Kidney (tissue), 14 donors: ENCODE measurements around the gene PROKR1. TPM values are rescaled to one million over a fixed set of nuclear protein-coding genes. Genes with fewer than 3 reads are reported as not detected.

ENCODE experiments used
- DNase-seq, 5 donors: peaks; one replicate each; pipeline ENCODE4 v3.0.0-alpha.2; 2013 to 2020
- FAIRE-seq: peaks from 2 replicates; lab custom pipeline; 2012; peaks lifted over from hg19 to GRCh38; lab: Jason Lieb, UNC
- H3K27ac ChIP-seq, 2 donors: one replicate each; pipeline ENCODE4 v1.7.0; 2013; ENCODE audit warnings: low read depth in 2 of 2, low read length in 2 of 2, inconsistent platforms in 1 of 2
- H3K27me3 ChIP-seq: one replicate; pipeline ENCODE4 v1.7.1; 2013; ENCODE audit warnings: low read length, inconsistent platforms; ENCODE audit not compliant: control insufficient read depth, insufficient read depth
- H3K36me3 ChIP-seq, 3 donors: one replicate each; pipeline versions ENCODE4 v1.7.0 to v1.7.1; 2013; ENCODE audit warnings: low read length in 3 of 3, control low read depth in 1 of 3, inconsistent platforms in 1 of 3; ENCODE audit not compliant: insufficient read depth in 3 of 3, control insufficient read depth in 2 of 3
- H3K4me1 ChIP-seq, 3 donors: one replicate each; pipeline versions ENCODE4 v1.7.0 to v1.7.1; 2013; ENCODE audit warnings: low read length in 3 of 3, inconsistent platforms in 1 of 3, low read depth in 1 of 3; ENCODE audit not compliant: control insufficient read depth in 2 of 3, insufficient read depth in 2 of 3
- H3K4me3 ChIP-seq, 3 donors: one replicate each; pipeline versions ENCODE4 v1.7.0 to v1.8.1; 2013; ENCODE audit warnings: low read length in 3 of 3, control low read depth in 1 of 3, inconsistent platforms in 1 of 3
- H3K9ac ChIP-seq, 3 donors: one replicate each; pipeline versions ENCODE4 v1.7.0 to v1.7.1; 2013; ENCODE audit warnings: low read length in 3 of 3, control low read depth in 1 of 3, inconsistent platforms in 1 of 3
- H3K9me3 ChIP-seq, 3 donors: one replicate each; pipeline versions ENCODE4 v1.7.0 to v1.7.1; 2013; ENCODE audit warnings: low read length in 3 of 3, control low read depth in 1 of 3, inconsistent platforms in 1 of 3; ENCODE audit not compliant: control insufficient read depth in 2 of 3, insufficient read depth in 1 of 3
- intact Hi-C: fragments of 100-400 bp; cut with DNase I; formaldehyde crosslinking; loops from one replicate; pipeline ENCODE4 v1.11.1; 2022
- polyA plus RNA-seq: library from polyadenylated mRNA; stranded (reverse); fragments of 350-450 nt; fragmentation: Illumina TruSeq; extraction: RNeasy Lipid Tissue Mini Kit (QIAGEN cat#74804); gene quantifications from one replicate; pipeline ENCODE4 v1.2.3, GENCODE V29; 2014; ENCODE audit warnings: low read depth, low replicate concordance; ENCODE audit not compliant: insufficient read depth
- total RNA-seq: library from RNA; stranded (reverse); fragmentation: NEBNext Ultra II Directional; extraction: Animal tissue kit (Norgen Biotek cat#: 25700); gene quantifications from one replicate; pipeline ENCODE4 v1.2.1, GENCODE V29; 2021
- TF ChIP-seq, protein P1 (sequence below): IDR thresholded peaks from 3 replicates; pipeline ENCODE4 v1.5.1; 2012; ENCODE audit warnings: mild to moderate bottlenecking, moderate library complexity, borderline replicate concordance; ENCODE audit not compliant: insufficient read depth; ENCODE audit errors: extremely low read depth
- donor health status: control.
- donor health status: control.
- donor health status: control.
- donor health status: control.
- donor health status: control.
- donor health status: DM: yes; HTN: yes; CAD: no.
- donor health status: Normal renal cell carcinoma (clear cell type).

Gene PROKR1
- total and polyA plus RNA-seq, 2 donors from 2014 or later = not detected

DNA sequence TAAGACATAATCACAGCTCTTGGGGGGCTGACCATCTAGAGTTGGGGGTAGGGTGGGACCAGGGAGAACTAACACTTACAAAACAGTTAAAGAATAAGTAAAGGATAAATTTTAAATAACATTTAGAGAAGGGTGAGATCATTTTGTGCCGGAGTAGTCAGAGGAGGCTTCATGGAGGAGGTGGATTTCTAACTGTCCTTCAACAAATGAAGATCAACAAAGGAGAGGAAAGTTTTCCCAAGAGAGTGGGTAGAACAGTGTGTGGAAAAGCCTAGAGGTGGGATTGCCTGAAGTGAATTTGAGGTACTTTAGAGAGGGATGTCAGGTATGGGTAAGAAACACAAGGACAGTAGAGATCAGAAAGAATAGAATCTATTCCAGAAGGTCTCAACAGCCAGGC, 7.3 kb downstream of the PROKR1 start:
- no peak overlapping the region for H3K9ac ChIP-seq
- no peak overlapping the region for H3K27ac ChIP-seq
- H3K4me1 ChIP-seq = no peaks in the 10 kb centered on the region
- H3K27me3 ChIP-seq = no peaks in the 10 kb centered on the region
- DNase-seq (no peak), FAIRE-seq (no peak)
- H3K36me3 ChIP-seq = no peaks in the 10 kb centered on the region
- intact Hi-C loops = no loop called here
- TF ChIP-seq, protein P1, sequence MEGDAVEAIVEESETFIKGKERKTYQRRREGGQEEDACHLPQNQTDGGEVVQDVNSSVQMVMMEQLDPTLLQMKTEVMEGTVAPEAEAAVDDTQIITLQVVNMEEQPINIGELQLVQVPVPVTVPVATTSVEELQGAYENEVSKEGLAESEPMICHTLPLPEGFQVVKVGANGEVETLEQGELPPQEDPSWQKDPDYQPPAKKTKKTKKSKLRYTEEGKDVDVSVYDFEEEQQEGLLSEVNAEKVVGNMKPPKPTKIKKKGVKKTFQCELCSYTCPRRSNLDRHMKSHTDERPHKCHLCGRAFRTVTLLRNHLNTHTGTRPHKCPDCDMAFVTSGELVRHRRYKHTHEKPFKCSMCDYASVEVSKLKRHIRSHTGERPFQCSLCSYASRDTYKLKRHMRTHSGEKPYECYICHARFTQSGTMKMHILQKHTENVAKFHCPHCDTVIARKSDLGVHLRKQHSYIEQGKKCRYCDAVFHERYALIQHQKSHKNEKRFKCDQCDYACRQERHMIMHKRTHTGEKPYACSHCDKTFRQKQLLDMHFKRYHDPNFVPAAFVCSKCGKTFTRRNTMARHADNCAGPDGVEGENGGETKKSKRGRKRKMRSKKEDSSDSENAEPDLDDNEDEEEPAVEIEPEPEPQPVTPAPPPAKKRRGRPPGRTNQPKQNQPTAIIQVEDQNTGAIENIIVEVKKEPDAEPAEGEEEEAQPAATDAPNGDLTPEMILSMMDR = no peak
- no peaks in the 10 kb centered on the region for H3K9me3 ChIP-seq
- H3K4me3 ChIP-seq = no peak overlapping the region

DNA sequence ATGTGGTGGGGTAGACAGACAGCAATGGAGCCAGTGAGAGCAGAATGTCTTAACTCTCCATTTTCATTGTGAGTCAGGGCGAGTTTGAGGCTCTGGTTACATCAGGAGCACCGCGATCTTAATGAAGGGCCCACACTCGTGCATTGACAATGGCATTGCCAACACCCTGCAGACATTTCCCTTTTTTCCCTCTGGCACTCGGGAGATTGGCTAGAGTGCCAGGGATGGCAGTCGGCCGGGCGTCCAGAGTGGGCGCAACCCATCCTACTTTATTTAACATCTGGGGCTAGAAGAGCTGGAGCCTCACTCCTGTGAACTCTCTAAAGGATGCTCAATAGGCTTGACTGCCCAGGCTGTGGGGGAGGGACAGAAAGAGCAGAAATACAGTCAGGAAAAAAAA, 9.7 kb downstream of the PROKR1 start:
- TF ChIP-seq, protein P1 = no peak
- Histone ChIP-seq H3K27ac (no peak overlapping the region), H3K27me3 (no peaks in the 10 kb centered on the region), H3K9ac (no peak overlapping the region), H3K4me3 (no peak overlapping the region), H3K4me1 (no peaks in the 10 kb centered on the region), H3K9me3 (no peaks in the 10 kb centered on the region), H3K36me3 (no peaks in the 10 kb centered on the region)
- intact Hi-C loops = no loop called here
- no peak for FAIRE-seq
- no peak for DNase-seq

DNA sequence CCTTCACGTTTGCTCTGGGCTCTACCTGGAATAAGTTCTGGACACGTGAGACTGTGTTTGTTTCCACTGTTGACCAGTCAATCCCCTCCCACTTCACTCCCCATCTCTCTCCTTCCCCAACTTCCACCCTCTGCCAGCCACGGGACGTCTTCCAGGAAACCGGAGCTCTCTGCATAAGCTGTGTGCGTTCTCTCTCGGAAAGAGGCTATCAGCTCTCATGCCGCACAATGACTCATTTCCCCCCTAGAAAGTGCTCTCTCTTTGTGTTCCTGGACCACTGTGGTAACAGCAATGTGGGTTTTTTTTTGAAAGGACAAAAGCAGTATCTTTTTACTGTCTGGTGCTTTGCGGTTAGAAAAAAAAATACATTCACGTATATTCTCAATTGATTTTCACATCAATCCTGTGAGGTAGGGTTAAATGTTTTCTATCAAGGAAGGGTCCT, 10.2 kb downstream of the PROKR1 start:
- H3K4me1 ChIP-seq = no peaks in the 10 kb centered on the region
- H3K27me3 ChIP-seq = no peaks in the 10 kb centered on the region
- no peaks in the 10 kb centered on the region for H3K9me3 ChIP-seq
- intact Hi-C loops = no loop called here
- DNase-seq = peak in 2 of 5 donors; percentile 41 to 42
- no peak overlapping the region for H3K27ac ChIP-seq
- no peak for FAIRE-seq
- no peak overlapping the region for H3K4me3 ChIP-seq
- H3K9ac ChIP-seq = no peak overlapping the region
- TF ChIP-seq, protein P1 = no peak
- H3K36me3 ChIP-seq = no peaks in the 10 kb centered on the region

DNA sequence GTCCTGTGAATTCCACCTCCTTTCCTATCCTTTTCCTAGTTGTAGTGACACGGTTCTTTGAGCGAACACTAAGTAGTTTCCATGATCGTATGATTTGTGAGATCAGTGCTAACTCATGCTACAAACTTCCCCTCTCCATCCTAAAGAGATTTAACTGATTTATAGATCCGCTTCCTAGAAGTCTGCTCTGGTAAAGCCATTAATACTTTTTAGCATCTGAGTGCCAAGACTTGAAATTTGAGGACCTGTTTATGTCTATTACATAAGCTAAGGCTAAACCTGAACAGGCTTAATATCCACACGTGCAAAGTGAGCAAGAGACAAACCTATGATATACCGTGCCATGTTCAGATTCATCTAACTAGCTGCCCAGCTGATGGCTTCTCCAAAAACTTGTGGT, 14.9 kb downstream of the PROKR1 start:
- TF ChIP-seq, protein P1 = no peak
- Histone ChIP-seq H3K4me3 (no peak overlapping the region), H3K9ac (no peak overlapping the region), H3K9me3 (no peaks in the 10 kb centered on the region), H3K27ac (no peak overlapping the region), H3K4me1 (no peaks in the 10 kb centered on the region), H3K36me3 (no peaks in the 10 kb centered on the region), H3K27me3 (no peaks in the 10 kb centered on the region)
- FAIRE-seq = no peak
- intact Hi-C loops = no loop called here
- DNase-seq = peak in 1 of 5 donors; percentile 62
